Bronchial epithelial cell (primary cell): Measurements from ENCODE around the gene ULBP2. TPM values are rescaled to one million over a fixed set of nuclear protein-coding genes. Genes with fewer than 3 reads are reported as not detected.
"Not testable (repeated sequence)": the region's sequence is repeated elsewhere in the genome, so short reads cannot be mapped to it uniquely, and the experiment has no call there.

Source experiments
- DNase-seq: peaks from one replicate; pipeline ENCODE4 v3.0.0-alpha.2; 2010; ENCODE audit warnings: low read depth
- FAIRE-seq: peaks from 2 replicates; lab custom pipeline; 2011; peaks lifted over from hg19 to GRCh38; lab: Jason Lieb, UNC
- H3K27me3 ChIP-seq: 2 replicates; pipeline ENCODE4 v1.5.1; 2011; ENCODE audit warnings: low read length; ENCODE audit not compliant: control insufficient read depth, insufficient read depth
- H3K36me3 ChIP-seq: 2 replicates; pipeline ENCODE4 v1.5.1; 2011; ENCODE audit warnings: low read length; ENCODE audit not compliant: control insufficient read depth, insufficient read depth
- H3K4me3 ChIP-seq: 2 replicates; pipeline ENCODE4 v1.5.1; 2011; ENCODE audit warnings: mild to moderate bottlenecking, low read depth, low read length, control low read depth
- CTCF ChIP-seq: IDR thresholded peaks from 2 replicates; pipeline ENCODE4 v1.5.1; 2011; ENCODE audit warnings: mild to moderate bottlenecking, moderate library complexity, low read length, control low read depth, inconsistent platforms; ENCODE audit not compliant: insufficient read depth, severe bottlenecking
- total RNA-seq: library from RNA; depleted of rRNA; stranded (reverse); fragments of >200 nt; gene quantifications from 2 replicates; pipeline ENCODE4 v1.2.1, GENCODE V29; 2014

ULBP2 gene
- total RNA-seq, 1 donor from 2014 or later, result 2.4 TPM

- TF ChIP-seq CTCF, result no peak
- FAIRE-seq (no peak), DNase-seq (no peak)
- no peaks in the 10 kb centered on the region for H3K36me3 ChIP-seq
- H3K4me3 ChIP-seq, result peak overlapping the region; percentile 19
- H3K27me3 ChIP-seq, result peaks cover 57% of the 10 kb centered on the region
Observed at GRCh38 chr6:149990661-149991471, 49.1 kb downstream of the ULBP2 start.

GRCh38 chr6:149991472-149991795 is 49.6 kb downstream of the ULBP2 start:
- peaks cover 55% of the 10 kb centered on the region for H3K27me3 ChIP-seq
- H3K36me3 ChIP-seq, H3K4me3 ChIP-seq, DNase-seq: not testable (repeated sequence)
- FAIRE-seq, result peak; percentile 93

GRCh38 chr6:149991838-149992237 is 50.0 kb downstream of the ULBP2 start:
- H3K36me3 ChIP-seq, result no peaks in the 10 kb centered on the region
- no peak for TF ChIP-seq CTCF
- H3K27me3 ChIP-seq, result peaks cover 52% of the 10 kb centered on the region
- DNase-seq (no peak), FAIRE-seq (no peak)
- H3K4me3 ChIP-seq, result no peak overlapping the region

GRCh38 chr6:149995235-149995750 is 53.5 kb downstream of the ULBP2 start:
- Histone ChIP-seq H3K4me3 (no peak overlapping the region), H3K27me3 (peaks cover 30% of the 10 kb centered on the region), H3K36me3 (no peaks in the 10 kb centered on the region)
- no peak for FAIRE-seq
- DNase-seq, result no peak
- TF ChIP-seq CTCF, result no peak

GRCh38 chr6:149995971-149996370 is 54.2 kb downstream of the ULBP2 start:
- H3K27me3 ChIP-seq, result peaks cover 24% of the 10 kb centered on the region
- H3K36me3 ChIP-seq, result no peaks in the 10 kb centered on the region
- TF ChIP-seq CTCF, result no peak
- DNase-seq (no peak), FAIRE-seq (no peak)
- H3K4me3 ChIP-seq, result no peak overlapping the region

Other genes starting within 250 kb of the ULBP2 start
- 6.3 and 6.8 TPM in 2 replicates for gene LATS1, start 223.9 kb upstream of the ULBP2 start, total RNA-seq
- gene NUP43, start 195.5 kb upstream of the ULBP2 start, total RNA-seq, result 13.2 and 15.7 TPM in 2 replicates
- gene PCMT1, start 192.3 kb upstream of the ULBP2 start, total RNA-seq, result 124 and 159 TPM in 2 replicates
- gene LRP11, start 77.7 kb upstream of the ULBP2 start, total RNA-seq, result 108 and 129 TPM in 2 replicates
- gene RAET1E, start 43.9 kb upstream of the ULBP2 start, total RNA-seq, result 19.0 and 35.1 TPM in 2 replicates
- 26.6 and 45.0 TPM in 2 replicates for gene RAET1G, start 18.9 kb upstream of the ULBP2 start, total RNA-seq
- gene ULBP1, start 21.9 kb downstream of the ULBP2 start, total RNA-seq, result 1.1 and 4.1 TPM in 2 replicates
- 0.79 and 20.4 TPM in 2 replicates for gene RAET1L, start 83.5 kb downstream of the ULBP2 start, total RNA-seq
- gene ULBP3, start 127.1 kb downstream of the ULBP2 start, total RNA-seq, result 5.6 and 11.1 TPM in 2 replicates
- gene PPP1R14C, start 201.0 kb downstream of the ULBP2 start, total RNA-seq, result 72.1 and 80.0 TPM in 2 replicates